Pancreas (tissue), 10 donors: ENCODE data around the gene ZNF710. TPM values are rescaled to one million over a fixed set of nuclear protein-coding genes. Genes with fewer than 3 reads are reported as not detected.
"Not testable (repeated sequence)": the region's sequence is repeated elsewhere in the genome, so short reads cannot be mapped to it uniquely, and the experiment has no call there.

Experiments used
- ATAC-seq, 4 donors: fragments of 200-7000 bp; cut with Tn5 transposase; one replicate each; pipeline versions ENCODE4 v1.8.0 to v1.9.1; 2020; ENCODE audit warnings: mild to moderate bottlenecking in 4 of 4, moderate library complexity in 4 of 4
- DNase-seq, 6 donors: peaks; one replicate each; pipeline ENCODE4 v3.0.0-alpha.2; 2020
- FAIRE-seq: peaks from 2 replicates; lab custom pipeline; 2012; peaks lifted over from hg19 to GRCh38; lab: Jason Lieb, UNC
- H3K27ac ChIP-seq, 4 donors: fragments of 200-600 bp; sonication (generic); 1 replicate in 3 of 4; 2 replicates in 1 of 4; pipeline versions ENCODE4 v1.5.0 to v1.8.0; 2020
- H3K27me3 ChIP-seq, 4 donors: fragments of 200-600 bp; one replicate each; pipeline ENCODE4 v1.8.0; 2021
- H3K36me3 ChIP-seq, 3 donors: fragments of 200-600 bp; sonication (generic) in 1 of 3; one replicate each; pipeline versions ENCODE4 v1.5.0 to v1.8.0; 2020 to 2021
- H3K4me1 ChIP-seq, 3 donors: fragments of 200-600 bp; one replicate each; pipeline ENCODE4 v1.8.0; 2021
- H3K4me3 ChIP-seq, 4 donors: fragments of 200-600 bp; sonication (generic) in 2 of 4; one replicate each; pipeline versions ENCODE4 v1.5.0 to v1.8.0; 2020 to 2021
- H3K9me3 ChIP-seq, 4 donors: fragments of 200-600 bp; one replicate each; pipeline ENCODE4 v1.8.0; 2021
- CTCF ChIP-seq, 4 donors: fragments of 200-600 bp; sonication (generic) in 3 of 4; IDR thresholded peaks; one replicate each; pipeline versions ENCODE4 v1.5.0 to v1.8.0; 2021; ENCODE audit warnings: antibody characterized with exemption in 4 of 4
- WGBS, 2 donors: extraction: QIAGEN DNeasy Blood & Tissue Kit; methylation state at CpG; one replicate each; pipeline ENCODE4 v1.1.7; 2013; 5-methylcytosine and 5-hydroxymethylcytosine counted together
- intact Hi-C, 3 donors: fragments of 100-400 bp; cut with DNase I; formaldehyde crosslinking; loops; one replicate each; pipeline versions ENCODE4 v1.11.1 to v1.14.2; 2022
- polyA plus RNA-seq, 2 donors: library from polyadenylated mRNA; stranded (reverse); fragments of 200-250 nt; gene quantifications; one replicate each; pipeline ENCODE4 v1.2.3, GENCODE V29; 2013
- total RNA-seq, 6 donors: library from RNA; stranded (reverse); fragmentation: NEBNext Ultra II Directional in 4 of 6; extraction: Animal tissue kit (Norgen Biotek cat#: 25700) in 4 of 6; gene quantifications; one replicate each; pipeline versions ENCODE4 v1.2.1 to v1.2.4, GENCODE V29; 2021 to 2023
- donor health status: healthy with polysubstance abuse.
- donor health status: DM: no; HTN: no; CAD: no; lungs with moderate emphysema.
- donor health status: DM: no; HTN: no; CAD: no.
- donor health status: control.
- donor health status: control.
- donor health status: Bipolar disorder and iron deficiency.
- donor health status: DM: yes; HTN: yes; CAD: no.
- donor health status: DM: no; HTN: no; CAD: no.
- donor health status: DM: no; HTN: no; CAD: no.
- donor health status: DM: yes; HTN: yes; CAD: no.

Gene ZNF710
- total and polyA plus RNA-seq, 8 donors = 31.9 to 298 (median 37.8) TPM

GRCh38 chr15:89972085-89972484 is 29.0 kb upstream of the ZNF710 start:
- no peaks in the 10 kb centered on the region for H3K36me3 ChIP-seq
- H3K9me3 ChIP-seq = no peaks in the 10 kb centered on the region
- no peak for DNase-seq
- ATAC-seq = peak in 3 of 4 donors; percentile 12 to 20 (median 20)
- TF ChIP-seq CTCF (IDR thresholded peaks at IDR 0.05) = no peak
- H3K27me3 ChIP-seq = no peaks in the 10 kb centered on the region
- H3K4me1 ChIP-seq = no peaks in the 10 kb centered on the region
- H3K4me3 ChIP-seq = no peak overlapping the region
- no peak for FAIRE-seq
- intact Hi-C loops = no loop called here
- no peak overlapping the region for H3K27ac ChIP-seq
- WGBS, 2 donors = 70 to 80% methylated on average over 5 of the region's 5 CpGs

DNA sequence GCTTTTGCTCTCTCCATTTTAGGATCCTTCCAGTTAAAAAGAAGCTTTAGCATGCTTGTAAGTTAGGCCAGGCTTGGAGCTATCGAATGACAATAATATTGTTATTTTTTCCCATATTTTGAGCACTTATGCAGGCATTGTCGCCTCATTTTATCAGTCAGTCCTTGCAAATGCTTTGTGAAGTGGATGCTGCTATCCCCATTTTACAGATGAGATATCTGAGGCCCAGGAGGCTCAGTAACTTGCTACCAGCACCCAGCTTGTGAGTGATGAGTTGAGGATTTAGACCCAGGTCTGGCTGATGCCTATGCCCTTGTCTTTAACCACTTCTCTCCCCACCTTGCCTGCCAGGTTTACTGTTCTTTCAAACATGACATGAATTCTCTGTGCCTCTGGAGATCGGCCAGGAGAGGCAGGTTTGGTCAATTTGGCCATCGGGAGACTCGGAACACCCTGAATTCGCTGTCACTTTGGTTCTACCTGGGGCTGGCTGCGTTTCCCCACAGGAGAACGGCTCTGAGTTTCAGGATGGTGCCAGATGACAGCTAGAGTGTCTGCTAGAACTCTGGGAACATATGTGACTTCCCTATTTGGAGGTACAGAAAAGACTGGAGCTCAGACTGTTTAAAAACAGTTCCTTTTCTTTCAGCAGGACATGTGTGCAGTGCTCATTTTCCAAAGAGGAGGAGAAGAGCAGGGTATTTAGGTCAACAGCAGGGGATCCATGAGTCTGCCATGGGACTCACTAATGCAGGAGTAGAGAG is 25.5 kb upstream of the ZNF710 start:
- peak in 1 of 4 donors; percentile 55 for ATAC-seq
- FAIRE-seq = no peak
- 86 to 93% methylated on average over 8 of the region's 8 CpGs for WGBS, 2 donors

DNA sequence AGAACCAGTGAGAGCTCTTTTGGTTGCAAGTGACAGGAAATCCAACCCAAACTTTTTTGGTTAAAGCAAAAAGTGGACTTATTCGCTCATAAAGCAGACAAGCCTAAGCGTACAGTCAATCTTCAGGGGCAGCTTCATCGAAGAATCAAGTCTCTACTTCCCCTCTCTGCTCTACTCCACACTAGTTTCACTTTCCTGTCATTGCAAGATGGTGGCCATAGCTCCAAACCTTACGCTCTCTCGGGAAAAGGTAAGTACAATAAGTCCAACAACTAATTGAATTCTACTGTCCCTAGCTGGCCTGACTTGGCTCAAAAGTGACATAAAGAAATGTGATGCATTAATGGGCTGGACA is 24.9 kb upstream of the ZNF710 start:
- no peak for FAIRE-seq
- H3K9me3 ChIP-seq = no peaks in the 10 kb centered on the region
- ATAC-seq = no peak
- peak overlapping the region in 1 of 4 donors; percentile 27 for H3K27ac ChIP-seq
- intact Hi-C loops = no loop called here
- no peak for DNase-seq
- H3K4me1 ChIP-seq = no peaks in the 10 kb centered on the region
- H3K36me3 ChIP-seq = no peaks in the 10 kb centered on the region
- no peaks in the 10 kb centered on the region for H3K27me3 ChIP-seq
- WGBS, 2 donors = 94 to 95% methylated on average over 5 of the region's 5 CpGs
- TF ChIP-seq CTCF (IDR thresholded peaks at IDR 0.05) = no peak
- no peak overlapping the region for H3K4me3 ChIP-seq

More for the DNA sequence above, 25.5 kb upstream of the ZNF710 start:
- no peak overlapping the region for H3K4me3 ChIP-seq
- no peaks in the 10 kb centered on the region for H3K36me3 ChIP-seq
- intact Hi-C loops = no loop called here
- H3K27me3 ChIP-seq = no peaks in the 10 kb centered on the region
- no peaks in the 10 kb centered on the region for H3K9me3 ChIP-seq
- no peaks in the 10 kb centered on the region for H3K4me1 ChIP-seq
- no peak for DNase-seq
- H3K27ac ChIP-seq = peak overlapping the region in 1 of 4 donors; percentile 27
- TF ChIP-seq CTCF (IDR thresholded peaks at IDR 0.05) = no peak

DNA sequence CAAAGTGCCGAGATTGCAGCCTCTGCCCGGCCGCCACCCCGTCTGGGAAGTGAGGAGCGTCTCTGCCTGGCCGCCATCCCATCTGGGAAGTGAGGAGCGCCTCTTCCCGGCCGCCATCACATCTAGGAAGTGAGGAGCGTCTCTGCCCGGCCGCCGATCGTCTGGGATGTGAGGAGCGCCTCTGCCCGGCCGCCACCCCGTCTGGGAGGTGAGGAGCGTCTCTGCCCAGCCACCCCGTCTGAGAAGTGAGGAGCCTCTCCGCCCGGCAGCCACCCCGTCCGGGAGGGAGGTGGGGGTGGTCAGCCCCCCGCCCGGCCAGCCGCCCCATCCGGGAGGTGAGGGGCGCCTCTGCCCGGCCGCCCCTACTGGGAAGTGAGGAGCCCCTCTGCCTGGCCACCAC is 23.3 kb upstream of the ZNF710 start:
- ATAC-seq, FAIRE-seq, DNase-seq, H3K27me3 ChIP-seq, H3K9me3 ChIP-seq, H3K27ac ChIP-seq, H3K36me3 ChIP-seq, intact Hi-C loops, H3K4me1 ChIP-seq, H3K4me3 ChIP-seq: not testable (repeated sequence)
- WGBS, 2 donors = 96% methylated on average over 23 to 30 of the region's 31 CpGs

- no peak for FAIRE-seq
- WGBS, 2 donors = 92 to 93% methylated on average over 7 of the region's 7 CpGs
Measured at GRCh38 chr15:89978914-89979313, 22.2 kb upstream of the ZNF710 start.

More at GRCh38 chr15:89978914-89979313, 22.2 kb upstream of the ZNF710 start:
- Histone ChIP-seq H3K27ac (no peak overlapping the region), H3K27me3 (no peaks in the 10 kb centered on the region), H3K9me3 (no peaks in the 10 kb centered on the region), H3K4me3 (no peak overlapping the region), H3K36me3 (no peaks in the 10 kb centered on the region), H3K4me1 (no peaks in the 10 kb centered on the region)
- no peak for ATAC-seq
- TF ChIP-seq CTCF (IDR thresholded peaks at IDR 0.05) = no peak
- DNase-seq = no peak
- intact Hi-C loops = no loop called here
